SK-N-SH (cell line): Measurements from ENCODE around the gene NUP133. TPM values are rescaled to one million over a fixed set of nuclear protein-coding genes. Genes with fewer than 3 reads are reported as not detected.

Experiments
- CTCF ChIA-PET: fragments of 300-600, 350-600 bp; formaldehyde crosslinking; extraction: SDS; loops from one replicate; lab custom pipeline; 2021; lab: Yijun Ruan, JAX
- POLR2A ChIA-PET: fragments of 350-600 bp; sonication (Branson Sonifier 250); formaldehyde crosslinking; extraction: SDS; loops from one replicate; lab custom pipeline; 2020; ENCODE audit warnings: antibody characterized with exemption, inconsistent platforms; lab: Yijun Ruan, JAX
- DNase-seq: peaks from one replicate; pipeline ENCODE4 v3.0.0; 2012
- H2AFZ ChIP-seq: fragments of 200-600 bp; sonication (generic); 2 replicates; pipeline ENCODE4 v1.8.1; 2016; ENCODE audit warnings: antibody characterized with exemption, mild to moderate bottlenecking, low read depth
- H3F3A ChIP-seq: fragments of 200-600 bp; sonication (generic); replicated peaks from 2 replicates; pipeline ENCODE3; 2016; ENCODE audit warnings: antibody characterized with exemption, mild to moderate bottlenecking; ENCODE audit not compliant: insufficient read depth
- H3K27ac ChIP-seq, 2 experiments: fragments of 200-500 bp in 1 of 2; fragments of 200-600 bp in 1 of 2; sonication (Bioruptor generic) in 1 of 2; sonication (generic), shearing (Covaris generic) in 1 of 2; 2 replicates each; pipeline versions ENCODE4 v1.5.1 to v1.6.1; 2014 to 2016; ENCODE audit warnings: low read depth in 2 of 2, inconsistent platforms in 1 of 2, low read length in 1 of 2, mild to moderate bottlenecking in 1 of 2, mixed read lengths in 1 of 2
- H3K27me3 ChIP-seq: fragments of 200-600 bp; sonication (generic), shearing (Covaris generic); 2 replicates; pipeline ENCODE4 v1.6.1; 2016; ENCODE audit warnings: mixed run types; ENCODE audit not compliant: insufficient read depth
- H3K36me3 ChIP-seq, 2 experiments: fragments of 200-500 bp in 1 of 2; fragments of 200-600 bp in 1 of 2; sonication (Bioruptor generic) in 1 of 2; sonication (generic) in 1 of 2; replicated peaks in 1 of 2; 2 replicates each; pipeline versions ENCODE3 to v1.5.1; 2014 to 2016; ENCODE audit warnings: low read length in 1 of 2, mild to moderate bottlenecking in 1 of 2; ENCODE audit not compliant: insufficient read depth in 2 of 2, control insufficient read depth in 1 of 2
- H3K4me1 ChIP-seq, 2 experiments: fragments of 200-500 bp in 1 of 2; fragments of 200-600 bp in 1 of 2; sonication (Bioruptor generic) in 1 of 2; sonication (generic), shearing (Covaris generic) in 1 of 2; 2 replicates each; pipeline versions ENCODE4 v1.5.1 to v1.6.1; 2014 to 2016; ENCODE audit warnings: low read depth in 1 of 2, low read length in 1 of 2, mixed run types in 1 of 2; ENCODE audit not compliant: insufficient read depth in 2 of 2, control insufficient read depth in 1 of 2
- H3K4me2 ChIP-seq: fragments of 200-600 bp; sonication (generic), shearing (Covaris generic); 2 replicates; pipeline ENCODE4 v1.6.1; 2017; ENCODE audit warnings: mixed run types
- H3K4me3 ChIP-seq, 2 experiments: fragments of 200-500 bp in 1 of 2; fragments of 200-600 bp in 1 of 2; sonication (Bioruptor generic) in 1 of 2; sonication (generic), shearing (Covaris generic) in 1 of 2; 2 replicates each; pipeline versions ENCODE4 v1.5.1 to v1.8.1; 2014 to 2016; ENCODE audit warnings: low read depth in 2 of 2, inconsistent platforms in 1 of 2, low read length in 1 of 2, mild to moderate bottlenecking in 1 of 2, mixed read lengths in 1 of 2, moderate library complexity in 1 of 2
- H3K79me2 ChIP-seq: fragments of 200-600 bp; sonication (generic); 2 replicates; pipeline ENCODE4 v1.8.1; 2017; ENCODE audit warnings: mild to moderate bottlenecking; ENCODE audit not compliant: insufficient read depth
- H3K9ac ChIP-seq: fragments of 200-600 bp; sonication (generic); 2 replicates; pipeline ENCODE4 v1.6.1; 2017; ENCODE audit warnings: mixed run types
- H3K9me2 ChIP-seq: fragments of 200-600 bp; sonication (generic); 2 replicates; pipeline ENCODE4 v1.6.1; 2017; ENCODE audit warnings: mixed run types
- H3K9me3 ChIP-seq: fragments of 200-600 bp; sonication (generic); 2 replicates; pipeline ENCODE4 v1.6.1; 2017; ENCODE audit warnings: mixed run types, mild to moderate bottlenecking, moderate library complexity
- H4K20me1 ChIP-seq: fragments of 200-600 bp; sonication (generic); 2 replicates; pipeline ENCODE4 v1.6.1; 2017; ENCODE audit warnings: mild to moderate bottlenecking, mixed run types; ENCODE audit not compliant: insufficient read depth
- CTCF ChIP-seq: fragments of 200-600 bp; sonication (generic); IDR thresholded peaks from 2 replicates; pipeline ENCODE4 v1.6.1; 2017; ENCODE audit warnings: antibody characterized with exemption, mild to moderate bottlenecking, moderate library complexity
- EP300 ChIP-seq, 2 experiments: IDR thresholded peaks; 2 replicates each; pipeline versions ENCODE4 v1.4.0 to v1.6.1; 2012; ENCODE audit warnings: borderline replicate concordance in 1 of 2, low read depth in 1 of 2, low read length in 1 of 2
- FOXJ3 ChIP-seq: sonication (generic); formaldehyde crosslinking; IDR thresholded peaks from 2 replicates; pipeline ENCODE4 v1.5.1; 2020; ENCODE audit warnings: mild to moderate bottlenecking, missing genetic modification reagents
- GABPA ChIP-seq: IDR thresholded peaks from 2 replicates; pipeline ENCODE4 v1.4.0; 2012; ENCODE audit warnings: low read depth, mild to moderate bottlenecking
- GATA2 ChIP-seq: sonication (generic); formaldehyde crosslinking; IDR thresholded peaks from 2 replicates; pipeline ENCODE4 v1.5.0; 2020; ENCODE audit warnings: mild to moderate bottlenecking, missing genetic modification reagents
- IRF3 ChIP-seq: fragments of 150-350 bp; IDR thresholded peaks from 2 replicates; pipeline ENCODE4 v1.6.1; 2016; ENCODE audit warnings: mild to moderate bottlenecking, low read depth, low read length
- MAX ChIP-seq: IDR thresholded peaks from 2 replicates; pipeline ENCODE4 v1.4.0; 2012; ENCODE audit warnings: low read depth
- PBX3 ChIP-seq: IDR thresholded peaks from 2 replicates; pipeline ENCODE4; 2012
- RAD21 ChIP-seq: IDR thresholded peaks from 2 replicates; pipeline ENCODE4 v1.6.1; 2012; ENCODE audit warnings: mild to moderate bottlenecking, low read length
- RCOR1 ChIP-seq: fragments of 150-350 bp; IDR thresholded peaks from 2 replicates; pipeline ENCODE4 v1.6.1; 2017; ENCODE audit warnings: antibody characterized with exemption, low read length
- REST ChIP-seq: IDR thresholded peaks from 2 replicates; pipeline ENCODE4 v1.6.1; 2012; ENCODE audit warnings: mild to moderate bottlenecking, low read depth, low read length, moderate library complexity
- SIN3A ChIP-seq: IDR thresholded peaks from 2 replicates; pipeline ENCODE4 v1.6.1; 2012; ENCODE audit warnings: low read depth, mild to moderate bottlenecking, low read length, moderate library complexity, borderline replicate concordance
- SMC3 ChIP-seq: IDR thresholded peaks from 2 replicates; pipeline ENCODE4 v1.6.1; 2012; ENCODE audit warnings: low read depth, low read length, improper control_type of control experiment
- TAF1 ChIP-seq: IDR thresholded peaks from 2 replicates; pipeline ENCODE4 v1.6.1; 2012; ENCODE audit warnings: low read depth, mild to moderate bottlenecking, low read length, moderate library complexity, borderline replicate concordance
- YY1 ChIP-seq: IDR thresholded peaks from 2 replicates; pipeline ENCODE4 v1.4.0; 2012; ENCODE audit warnings: low read depth, mild to moderate bottlenecking
- ZBTB33 ChIP-seq: IDR thresholded peaks from 2 replicates; pipeline ENCODE4 v1.4.0; 2012; ENCODE audit warnings: low read depth, borderline replicate concordance
- WGBS: methylation state at CpG from one replicate; pipeline ENCODE4 v1.1.6; 2017; ENCODE audit warnings: low lambda C conversion rate; 5-methylcytosine and 5-hydroxymethylcytosine counted together
- polyA plus RNA-seq, 3 experiments: library from polyadenylated mRNA; depleted of rRNA; stranded (reverse); fragments of >200 nt; gene quantifications; 2 replicates each; pipeline ENCODE4 v1.2.3, GENCODE V29; 2012

The NUP133 gene
- polyA plus RNA-seq, 1 of the 3 experiments (the other 2 are of a cell fraction), result 10.9 TPM

GRCh38 chr1:229474509-229474908 is 33.6 kb downstream of the NUP133 start:
- no peak overlapping the region for H3K9ac ChIP-seq

GRCh38 chr1:229471175-229471574 is 37.0 kb downstream of the NUP133 start:
- Histone ChIP-seq H3K36me3 (peaks cover 33 to 55% of the 10 kb centered on the region in 2 experiments), H3K27ac (no peak overlapping the region), H3F3A (no peaks in the 10 kb centered on the region), H2AFZ (no peak overlapping the region), H3K4me1 (no peaks in the 10 kb centered on the region), H3K4me2 (no peak overlapping the region), H3K79me2 (no peaks in the 10 kb centered on the region), H3K9me3 (no peaks in the 10 kb centered on the region), H3K27me3 (no peaks in the 10 kb centered on the region), H3K9ac (no peak overlapping the region), H3K4me3 (no peak overlapping the region), H4K20me1 (no peaks in the 10 kb centered on the region), H3K9me2 (no peaks in the 10 kb centered on the region)
- WGBS, result 82% methylated on average over 3 of the region's 3 CpGs
- no peak for DNase-seq
- CTCF ChIA-PET, result no interaction called here
- POLR2A ChIA-PET, result no interaction called here
- TF ChIP-seq IRF3 (no peak), YY1 (no peak), PBX3 (no peak), EP300 (IDR thresholded peaks at IDR 0.05; ENCODE audit: borderline replicate concordance in 1 of 2, low read depth in 1 of 2, low read length in 1 of 2) (no peak), ZBTB33 (no peak), CTCF (no peak), REST (no peak), RCOR1 (no peak), TAF1 (no peak)

More at GRCh38 chr1:229474509-229474908, 33.6 kb downstream of the NUP133 start:
- no peak for DNase-seq
- CTCF ChIA-PET, result interaction anchor here (1.9 to 6.1 kb wide), 3 partner anchors 7 to 219 kb away, joined by 4 to 29 read pairs (median 6); no protein-coding TSS in a partner anchor
- no peaks in the 10 kb centered on the region for H3K79me2 ChIP-seq
- H3K27me3 ChIP-seq, result no peaks in the 10 kb centered on the region
- no peaks in the 10 kb centered on the region for H3K9me2 ChIP-seq
- H3K27ac ChIP-seq, result no peak overlapping the region
- no peak overlapping the region for H3K4me3 ChIP-seq
- no peaks in the 10 kb centered on the region for H4K20me1 ChIP-seq
- TF ChIP-seq GABPA, result no peak
- TF ChIP-seq FOXJ3 (CRISPR knock-in tag), result no peak
- TF ChIP-seq SMC3, result no peak
- TF ChIP-seq MAX, result no peak
- TF ChIP-seq SIN3A, result no peak
- no peak for TF ChIP-seq GATA2 (CRISPR knock-in tag)
- no peak for TF ChIP-seq RAD21
- TF ChIP-seq IRF3, result no peak
- TF ChIP-seq, all 33 proteins: peak for 0
- 96% methylated on average over 2 of the region's 2 CpGs for WGBS
- peaks cover 36 to 56% of the 10 kb centered on the region in 2 experiments for H3K36me3 ChIP-seq
- H3K9me3 ChIP-seq, result no peaks in the 10 kb centered on the region
- no peaks in the 10 kb centered on the region for H3K4me1 ChIP-seq
- POLR2A ChIA-PET, result no interaction called here
- H3K4me2 ChIP-seq, result no peak overlapping the region
- H3F3A ChIP-seq, result no peaks in the 10 kb centered on the region
- no peak overlapping the region for H2AFZ ChIP-seq
